ENCODE data around the gene SUZ12. TPM values are rescaled to one million over a fixed set of nuclear protein-coding genes. Genes with fewer than 3 reads are reported as not detected.
"Not testable (repeated sequence)": the region's sequence is repeated elsewhere in the genome, so short reads cannot be mapped to it uniquely, and the experiment has no call there.

Gene SUZ12
- total RNA-seq, 2 donors from 2014 or later = 49.5 to 65.9 TPM

DNA sequence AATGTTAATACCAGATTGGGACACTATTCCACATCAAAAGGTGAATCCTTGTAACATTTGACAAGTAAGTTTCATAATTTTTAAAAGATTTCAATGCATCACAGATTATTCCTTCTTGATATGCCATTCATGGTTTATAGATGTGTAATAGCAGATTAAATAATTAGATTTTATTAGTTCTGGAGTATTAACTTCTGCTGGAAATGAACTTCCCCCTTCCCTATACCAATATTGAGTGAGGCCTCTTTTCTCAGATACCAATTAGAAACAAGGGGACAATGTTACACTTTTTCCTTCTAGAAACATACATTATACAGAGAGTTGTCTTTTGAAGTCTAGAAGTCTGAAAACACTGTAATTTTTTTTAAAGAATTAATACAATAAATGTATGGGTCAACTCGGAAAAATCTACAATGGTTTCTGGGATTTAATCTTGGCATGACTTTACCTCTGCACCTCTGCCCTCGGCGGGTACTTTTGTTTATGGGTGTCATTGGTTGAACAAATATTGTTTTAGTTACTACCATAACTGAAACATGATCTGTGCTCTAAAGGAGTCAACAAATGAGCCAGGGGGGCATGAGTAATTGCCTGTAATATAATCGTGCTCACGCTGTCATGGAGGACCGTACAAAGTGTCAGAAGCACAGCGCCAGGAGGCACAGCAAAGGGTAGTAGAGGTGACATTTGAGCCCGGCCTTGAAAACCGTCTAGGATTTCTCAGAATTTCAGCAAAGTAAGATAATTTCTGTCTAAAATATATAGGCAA lies 78.6 kb downstream of the SUZ12 start:
- H3K36me3 Mint-ChIP-seq = peaks cover 0 to 16% of the 10 kb centered on the region in 2 donors
- no peak for DNase-seq (ENCODE audit: low spot score in 2 of 2)
- H3K9me3 Mint-ChIP-seq = no peaks in the 10 kb centered on the region
- no peak overlapping the region for H3K27ac Mint-ChIP-seq
- ATAC-seq = no peak

DNA sequence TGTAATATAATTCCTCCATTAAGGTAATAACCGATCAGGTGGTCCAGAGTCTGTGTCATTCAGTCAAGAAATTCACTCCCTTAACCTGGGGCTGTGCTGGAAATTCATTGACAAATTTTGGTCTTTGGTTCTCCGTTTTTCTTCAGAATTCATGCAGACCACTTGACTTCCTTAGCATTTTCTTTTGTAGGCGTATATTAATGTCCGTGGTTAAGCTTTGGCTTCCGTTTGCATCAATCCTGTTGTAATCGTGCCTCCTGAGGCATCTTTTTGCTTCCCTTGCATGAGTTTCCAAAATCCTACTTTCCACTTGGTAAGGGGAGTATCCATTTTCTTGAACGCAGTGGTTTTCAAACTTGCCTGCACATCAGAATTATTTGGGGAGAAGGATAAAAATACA lies 79.4 kb downstream of the SUZ12 start:
- no peaks in the 10 kb centered on the region for H3K9me3 Mint-ChIP-seq
- H3K36me3 Mint-ChIP-seq = peaks cover 0 to 16% of the 10 kb centered on the region in 2 donors
- H3K27ac Mint-ChIP-seq = no peak overlapping the region
- DNase-seq (ENCODE audit: low spot score in 2 of 2) (no peak), ATAC-seq (no peak)

DNA sequence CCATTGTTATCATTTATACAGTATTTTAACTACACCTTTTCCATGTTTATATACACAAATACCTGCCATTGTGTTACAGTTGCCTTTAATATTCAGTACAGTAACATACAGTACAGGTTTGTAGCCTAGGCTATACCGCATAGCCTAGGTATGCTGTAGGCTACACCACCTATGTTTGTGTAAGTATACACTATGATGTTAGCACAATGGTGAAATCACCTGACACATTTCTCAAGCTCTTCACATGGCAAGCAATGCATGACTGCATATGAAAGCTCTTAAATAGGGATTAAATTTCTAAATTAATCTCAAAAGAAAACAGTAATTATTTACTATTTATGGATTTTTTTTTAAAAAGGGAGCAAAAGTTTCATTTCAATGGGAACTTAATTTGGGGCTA lies 82.4 kb downstream of the SUZ12 start:
- ATAC-seq (no peak), DNase-seq (ENCODE audit: low spot score in 2 of 2) (no peak)
- peaks cover 0 to 6% of the 10 kb centered on the region in 2 donors for H3K36me3 Mint-ChIP-seq
- H3K27ac Mint-ChIP-seq = no peak overlapping the region
- no peaks in the 10 kb centered on the region for H3K9me3 Mint-ChIP-seq

DNA sequence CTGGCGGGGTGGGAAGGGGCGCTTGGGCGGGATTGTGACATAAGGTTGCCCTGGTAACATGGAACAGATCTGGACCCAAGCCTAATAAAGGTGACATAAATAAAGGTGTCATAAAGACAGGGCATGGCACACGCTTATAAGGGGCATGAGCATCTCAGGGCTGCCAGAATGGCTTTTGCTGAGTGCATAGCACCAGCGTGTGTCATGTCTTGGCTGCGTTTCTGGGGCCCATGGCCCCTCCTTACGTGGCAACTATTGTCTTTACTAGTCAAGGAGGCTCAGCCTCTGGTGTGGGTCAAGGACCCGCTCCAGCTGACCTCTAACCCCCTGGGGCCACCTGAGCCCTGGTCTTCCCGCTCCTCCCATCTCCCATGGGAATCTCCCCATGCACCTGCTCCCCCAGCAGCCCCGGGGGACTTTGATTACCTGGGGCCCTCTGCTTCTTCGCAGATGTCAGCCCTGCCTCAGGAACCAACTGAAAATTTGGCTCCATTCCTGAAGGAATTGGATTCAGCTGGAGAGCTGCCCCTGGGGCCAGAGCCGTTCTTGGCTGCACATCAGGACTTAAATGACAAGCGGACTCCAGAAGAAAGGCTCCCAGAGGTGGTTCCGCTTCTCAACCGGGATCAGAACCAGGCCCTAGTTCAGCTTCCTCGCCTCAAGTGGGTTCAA lies 84.3 kb downstream of the SUZ12 start:
- peaks cover 0 to 6% of the 10 kb centered on the region in 2 donors for H3K36me3 Mint-ChIP-seq
- DNase-seq (ENCODE audit: low spot score in 2 of 2) (no peak), ATAC-seq (no peak)
- no peak overlapping the region for H3K27ac Mint-ChIP-seq
- H3K9me3 Mint-ChIP-seq = no peaks in the 10 kb centered on the region

DNA sequence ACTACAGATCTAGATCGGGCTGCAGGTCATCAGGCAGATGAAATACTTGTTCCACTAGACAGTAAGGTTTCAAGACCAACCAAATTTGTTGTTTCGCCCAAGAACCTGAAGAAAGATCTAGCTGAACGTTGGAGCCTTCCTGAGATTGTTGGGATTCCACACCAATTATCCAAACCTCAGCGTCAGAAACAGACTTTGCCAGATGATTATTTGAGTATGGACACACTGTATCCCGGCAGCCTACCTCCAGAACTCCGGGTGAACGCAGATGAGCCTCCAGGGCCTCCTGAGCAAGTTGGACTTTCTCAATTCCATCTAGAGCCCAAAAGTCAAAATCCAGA lies 84.8 kb downstream of the SUZ12 start:
- Mint-ChIP-seq H3K27ac (no peak overlapping the region), H3K9me3 (no peaks in the 10 kb centered on the region)
- ATAC-seq = no peak

DNA sequence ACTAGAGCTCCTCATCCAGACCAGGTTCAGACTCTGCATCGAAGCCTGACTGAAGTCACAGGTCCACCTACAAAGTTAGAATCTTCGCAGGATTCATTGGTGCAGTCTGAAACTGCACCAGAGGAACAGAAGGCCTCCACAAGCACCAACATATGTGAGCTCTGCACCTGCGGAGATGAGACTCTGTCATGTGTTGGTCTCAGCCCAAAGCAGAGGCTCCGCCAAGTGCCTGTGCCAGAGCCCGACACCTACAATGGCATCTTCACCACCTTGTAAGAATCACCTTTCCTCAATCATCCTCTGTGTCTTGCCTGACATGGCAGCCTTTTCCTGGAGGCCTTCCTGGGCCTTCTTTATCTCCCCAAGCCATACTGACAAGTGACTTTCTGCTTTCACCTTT lies 85.7 kb downstream of the SUZ12 start:
- not testable (repeated sequence) for H3K36me3 Mint-ChIP-seq; H3K9me3 Mint-ChIP-seq; H3K27ac Mint-ChIP-seq; ATAC-seq; DNase-seq (ENCODE audit: low spot score in 2 of 2)

More for the DNA sequence above, 84.8 kb downstream of the SUZ12 start:
- H3K36me3 Mint-ChIP-seq = peaks cover 0 to 6% of the 10 kb centered on the region in 2 donors
- no peak for DNase-seq (ENCODE audit: low spot score in 2 of 2)

DNA sequence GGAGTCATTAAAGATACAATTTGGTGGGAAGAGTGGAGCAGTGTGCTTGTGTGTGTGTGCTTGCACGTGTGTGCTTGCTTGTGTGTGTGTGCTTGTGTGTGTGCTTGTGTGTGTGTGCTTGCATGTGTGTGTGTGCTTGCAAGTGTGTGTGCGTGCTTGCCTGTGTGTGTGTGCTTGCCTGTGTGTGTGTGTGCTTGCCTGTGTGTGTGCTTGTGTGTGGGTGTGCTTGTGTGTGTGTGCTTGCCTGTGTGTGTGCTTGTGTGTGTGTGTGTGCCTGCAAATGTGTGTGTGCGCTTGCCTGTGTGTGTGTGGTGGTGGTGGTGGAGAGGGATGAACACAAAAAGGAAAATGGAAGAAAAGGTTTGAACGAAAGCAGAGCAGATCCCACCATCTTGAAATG lies 90.5 kb downstream of the SUZ12 start:
- not testable (repeated sequence) for H3K27ac Mint-ChIP-seq; H3K9me3 Mint-ChIP-seq; DNase-seq (ENCODE audit: low spot score in 2 of 2); ATAC-seq; H3K36me3 Mint-ChIP-seq

DNA sequence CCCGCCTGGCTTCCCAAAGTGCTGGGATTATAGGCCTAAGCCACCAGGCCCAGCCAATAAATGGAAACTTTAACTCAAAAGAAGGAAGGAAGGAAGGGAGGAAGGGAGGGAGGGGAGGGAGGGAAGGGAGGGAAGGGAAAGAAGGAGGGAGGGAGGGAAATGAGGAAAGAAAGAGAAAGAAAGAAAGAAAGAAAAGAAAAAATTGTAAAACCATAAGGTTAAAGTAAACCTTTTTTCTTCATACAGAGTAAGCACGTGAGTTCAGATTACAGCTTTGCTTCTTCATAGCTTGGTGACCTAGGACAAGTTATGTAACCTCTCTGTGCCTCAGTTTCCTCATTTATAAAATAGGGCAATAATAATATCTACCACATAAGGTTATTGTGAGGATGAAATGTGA lies 96.4 kb downstream of the SUZ12 start:
- Mint-ChIP-seq H3K36me3 (peaks cover 5% of the 10 kb centered on the region in 2 donors), H3K9me3 (no peaks in the 10 kb centered on the region), H3K27ac (no peak overlapping the region)
- no peak for DNase-seq (ENCODE audit: low spot score in 2 of 2)
- ATAC-seq = no peak

DNA sequence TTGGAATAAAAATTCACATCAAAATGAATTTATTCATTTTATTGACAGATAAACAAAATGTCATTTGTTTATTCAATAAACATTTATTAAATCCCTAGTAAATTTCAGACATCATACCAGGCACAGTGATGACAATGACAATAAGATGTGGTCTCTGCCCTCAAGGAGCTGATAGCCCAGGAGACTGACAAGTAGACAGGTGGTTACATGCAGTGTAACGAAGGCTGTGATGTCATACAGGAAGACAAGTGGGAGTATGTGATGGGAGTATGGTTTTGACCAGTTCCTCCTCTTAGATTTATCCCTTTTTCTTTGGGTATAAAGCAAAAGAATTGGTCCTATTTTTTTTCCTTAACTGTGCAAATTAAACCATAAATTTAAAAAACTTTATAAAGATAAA lies 97.0 kb downstream of the SUZ12 start:
- H3K27ac Mint-ChIP-seq; ATAC-seq; DNase-seq (ENCODE audit: low spot score in 2 of 2); H3K36me3 Mint-ChIP-seq; H3K9me3 Mint-ChIP-seq: not testable (repeated sequence)

DNA sequence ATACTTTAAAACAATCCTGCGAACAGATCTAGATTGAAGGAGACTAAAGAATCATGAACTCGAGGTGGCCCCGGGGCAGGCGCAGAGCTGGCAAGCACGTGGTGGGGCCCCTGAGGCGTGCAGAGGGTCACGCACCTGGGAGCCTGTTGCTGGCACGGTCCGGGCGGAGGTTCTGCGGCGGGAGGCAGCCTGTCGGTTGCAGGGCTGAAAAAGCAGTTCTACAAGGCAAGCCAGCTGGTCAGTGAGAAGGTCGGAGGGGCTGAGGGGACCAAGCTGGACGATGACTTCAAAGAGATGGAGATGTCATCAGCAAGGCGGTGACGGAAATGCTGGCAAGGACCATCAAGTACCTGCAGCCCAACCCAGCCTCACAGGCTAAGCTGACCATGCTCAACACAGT lies 103.4 kb downstream of the SUZ12 start:
- H3K27ac Mint-ChIP-seq; H3K9me3 Mint-ChIP-seq; ATAC-seq; H3K36me3 Mint-ChIP-seq; DNase-seq (ENCODE audit: low spot score in 2 of 2): not testable (repeated sequence)

DNA sequence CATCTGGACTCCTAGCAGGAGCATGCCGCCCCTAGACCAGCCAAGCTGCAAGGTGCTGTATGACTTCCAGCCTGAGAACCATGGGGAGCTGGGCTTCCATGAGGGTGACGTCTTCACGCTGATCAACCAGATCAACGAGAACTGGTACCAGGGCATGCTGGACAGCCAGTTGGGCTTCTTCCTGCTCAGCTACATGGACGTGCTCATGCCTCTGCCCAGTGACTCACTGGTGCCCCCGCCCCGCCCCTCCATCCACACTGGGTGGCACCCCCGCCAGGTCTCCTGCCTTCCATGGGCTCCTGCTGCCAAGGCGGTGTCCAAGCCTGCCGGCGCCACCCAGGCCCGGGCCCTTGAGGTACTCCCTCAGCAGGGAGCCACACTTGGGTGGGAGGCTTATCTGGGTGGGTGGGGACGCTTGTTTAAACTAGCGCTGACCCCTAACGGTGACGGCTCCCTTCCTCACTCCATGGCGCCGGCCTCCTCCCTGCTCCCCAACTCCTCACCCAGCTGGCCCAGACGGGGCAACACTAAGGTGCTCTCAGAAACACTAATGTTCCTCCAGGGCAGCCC lies 104.6 kb downstream of the SUZ12 start:
- H3K27ac Mint-ChIP-seq = peak overlapping the region in 1 of 2 donors; percentile 15
- H3K36me3 Mint-ChIP-seq; ATAC-seq; DNase-seq (ENCODE audit: low spot score in 2 of 2); H3K9me3 Mint-ChIP-seq: not testable (repeated sequence)

DNA sequence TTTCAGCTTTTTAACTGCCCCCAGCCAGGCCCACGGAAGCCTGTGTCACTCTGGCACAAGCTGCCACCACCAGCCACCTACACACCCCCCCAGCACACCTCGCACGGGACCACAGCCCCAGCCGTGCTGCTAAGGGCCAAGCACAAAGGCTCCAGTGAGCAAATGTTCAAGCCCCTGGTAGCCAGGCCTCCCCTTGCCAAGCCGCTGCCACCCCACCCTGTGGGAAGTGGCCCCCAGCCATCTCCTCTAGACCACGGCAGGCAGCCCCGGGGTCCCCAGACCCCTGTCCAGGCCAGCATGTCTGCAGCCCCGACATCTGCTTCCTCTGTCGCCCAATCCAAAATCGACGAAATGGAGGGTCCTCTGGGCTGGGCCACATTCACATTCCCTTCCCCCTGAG lies 105.5 kb downstream of the SUZ12 start:
- not testable (repeated sequence) for H3K27ac Mint-ChIP-seq; ATAC-seq; DNase-seq (ENCODE audit: low spot score in 2 of 2); H3K9me3 Mint-ChIP-seq; H3K36me3 Mint-ChIP-seq

DNA sequence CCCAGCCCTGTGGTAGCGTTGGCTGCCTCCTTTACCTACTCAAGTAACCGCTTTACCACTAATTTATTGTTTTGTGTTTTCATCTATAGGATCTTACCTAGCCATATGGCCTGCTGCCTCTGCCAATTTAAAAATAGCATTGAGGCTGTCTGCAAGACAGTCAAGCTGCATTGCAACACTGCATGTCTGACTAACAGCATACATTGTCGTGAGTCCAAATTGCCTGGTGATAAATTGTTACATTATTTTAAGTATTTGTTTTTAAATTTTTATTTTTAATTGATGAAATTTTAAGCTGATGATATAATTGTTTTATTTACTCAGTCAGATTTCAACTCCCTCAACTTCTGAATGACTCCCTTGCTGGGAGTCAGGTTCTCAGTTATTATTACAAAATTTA lies 108.8 kb downstream of the SUZ12 start:
- not testable (repeated sequence) for H3K27ac Mint-ChIP-seq; H3K9me3 Mint-ChIP-seq; DNase-seq (ENCODE audit: low spot score in 2 of 2); ATAC-seq; H3K36me3 Mint-ChIP-seq

DNA sequence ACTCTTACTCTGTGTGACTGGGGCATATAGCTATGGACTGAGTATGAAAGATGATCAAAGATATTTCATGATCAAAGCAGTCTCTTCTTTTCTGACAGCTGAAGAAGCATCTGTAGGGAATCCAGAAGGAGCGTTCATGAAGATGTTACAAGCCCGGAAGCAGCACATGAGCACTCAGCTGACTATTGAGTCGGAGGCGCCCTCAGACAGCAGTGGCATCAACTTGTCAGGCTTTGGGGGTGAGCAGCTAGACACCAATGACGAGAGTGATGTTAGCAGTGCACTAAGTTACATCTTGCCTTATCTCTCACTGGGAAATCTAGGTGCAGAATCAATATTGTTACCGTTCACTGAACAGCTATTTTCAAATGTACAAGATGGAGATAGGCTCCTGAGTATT lies 110.9 kb downstream of the SUZ12 start:
- ATAC-seq = not testable (repeated sequence)

More for the DNA sequence above, 110.9 kb downstream of the SUZ12 start:
- H3K27ac Mint-ChIP-seq; DNase-seq (ENCODE audit: low spot score in 2 of 2); H3K9me3 Mint-ChIP-seq; H3K36me3 Mint-ChIP-seq: not testable (repeated sequence)

Data from activated naive CD4-positive, alpha-beta T cell treated with anti-CD3 and anti-CD28 coated beads, Interleukin-2, amount 50 U/mL, for 72 hours (primary cell).